Left ventricle myocardium superior (tissue), 1 donor: ENCODE results near the gene TPPP. TPM values are rescaled to one million over a fixed set of nuclear protein-coding genes. Genes with fewer than 3 reads are reported as not detected.
"Not testable (repeated sequence)": the region's sequence is repeated elsewhere in the genome, so short reads cannot be mapped to it uniquely, and the experiment has no call there.

Experiments used
- ATAC-seq: fragments of 200-7000 bp; cut with Tn5 transposase; one replicate; pipeline ENCODE4 v1.9.1; 2020; ENCODE audit warnings: mild to moderate bottlenecking, moderate library complexity
- DNase-seq: peaks from one replicate; pipeline ENCODE4 v3.0.0-alpha.2; 2020
- intact Hi-C: fragments of 100-400 bp; cut with micrococcal nuclease; formaldehyde crosslinking; loops from one replicate; pipeline ENCODE4 v1.11.0; 2022
- total RNA-seq: library from RNA; stranded (reverse); fragmentation: NEBNext Ultra II Directional; extraction: Animal tissue kit (Norgen Biotek cat#: 25700); gene quantifications from one replicate; pipeline ENCODE4 v1.2.1, GENCODE V29; 2021
- donor health status: DM: no; HTN: yes; CAD: no; lungs with severe emphysema.

TPPP gene
- total RNA-seq, 1 donor from 2014 or later = 34.8 TPM

GRCh38 chr5:696753-697702, 3.9 kb upstream of the TPPP start:
- intact Hi-C loops, DNase-seq, ATAC-seq: not testable (repeated sequence)

- intact Hi-C loops, ATAC-seq, DNase-seq: not testable (repeated sequence)
Measured at GRCh38 chr5:696191-696590, 3.0 kb upstream of the TPPP start.

- intact Hi-C loops, ATAC-seq, DNase-seq: not testable (repeated sequence)
Measured at GRCh38 chr5:695475-695874, 2.3 kb upstream of the TPPP start.

GRCh38 chr5:694042-694431, 885 bp upstream of the TPPP start:
- peak; percentile 24 for ATAC-seq
- DNase-seq, intact Hi-C loops: not testable (repeated sequence)

DNA sequence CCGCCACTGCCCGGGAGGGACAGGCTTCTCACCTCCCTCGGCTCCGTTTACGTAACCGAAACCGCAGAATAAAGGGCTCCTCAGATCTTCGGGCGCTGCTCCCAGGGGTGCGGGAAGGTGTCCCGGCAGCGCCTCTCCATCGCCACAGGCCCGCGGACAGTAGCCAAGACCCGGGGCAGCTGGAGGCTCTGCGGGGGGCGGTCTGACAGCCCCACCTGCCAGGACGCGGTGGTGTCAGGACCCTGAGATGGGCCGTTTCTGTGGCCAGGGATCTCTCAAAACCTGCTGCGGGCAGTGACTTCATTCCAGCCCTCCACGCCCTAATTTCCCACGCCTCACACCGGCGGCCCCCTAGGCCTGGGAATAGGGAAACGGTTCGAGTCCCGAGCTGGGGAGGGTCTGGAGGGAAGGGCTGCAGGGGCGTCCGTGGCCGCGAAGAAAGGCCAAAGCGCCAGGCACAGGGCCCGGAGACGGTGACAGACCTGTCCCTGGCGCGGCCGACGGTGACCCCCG, 567 bp downstream of the TPPP start:
- intact Hi-C loops, DNase-seq, ATAC-seq: not testable (repeated sequence)

- intact Hi-C loops = no loop called here
- DNase-seq (no peak), ATAC-seq (no peak)
Measured at GRCh38 chr5:691817-692528, 1.2 kb downstream of the TPPP start.

DNA sequence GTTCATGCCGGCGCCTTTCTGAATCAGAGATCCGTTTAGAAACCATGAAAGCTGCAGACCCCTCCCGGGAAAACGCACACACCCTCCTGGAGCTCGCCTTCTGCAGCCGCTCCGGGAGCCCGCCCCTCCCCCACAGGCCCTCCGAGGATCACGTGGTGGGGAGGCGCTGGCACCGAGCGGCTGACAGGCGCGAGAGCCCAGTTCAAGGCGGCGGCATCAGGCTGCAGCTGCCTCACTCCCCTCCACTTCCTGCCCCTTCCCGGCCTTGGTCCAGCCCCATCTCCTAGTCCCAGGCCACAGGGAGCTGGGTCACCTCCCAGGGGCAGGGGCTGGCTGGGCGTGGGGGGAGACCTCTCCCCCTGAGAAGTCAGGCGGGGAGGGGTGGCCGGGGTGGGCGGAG, 2.1 kb downstream of the TPPP start:
- DNase-seq, intact Hi-C loops: not testable (repeated sequence)
- ATAC-seq = peak; percentile 60

GRCh38 chr5:690293-690692, 2.9 kb downstream of the TPPP start:
- ATAC-seq = peak; percentile 71
- DNase-seq, intact Hi-C loops: not testable (repeated sequence)

GRCh38 chr5:688348-689010, 4.7 kb downstream of the TPPP start:
- intact Hi-C loops, ATAC-seq, DNase-seq: not testable (repeated sequence)

- ATAC-seq, intact Hi-C loops, DNase-seq: not testable (repeated sequence)
Measured at GRCh38 chr5:686936-687335, 6.2 kb downstream of the TPPP start.

DNA sequence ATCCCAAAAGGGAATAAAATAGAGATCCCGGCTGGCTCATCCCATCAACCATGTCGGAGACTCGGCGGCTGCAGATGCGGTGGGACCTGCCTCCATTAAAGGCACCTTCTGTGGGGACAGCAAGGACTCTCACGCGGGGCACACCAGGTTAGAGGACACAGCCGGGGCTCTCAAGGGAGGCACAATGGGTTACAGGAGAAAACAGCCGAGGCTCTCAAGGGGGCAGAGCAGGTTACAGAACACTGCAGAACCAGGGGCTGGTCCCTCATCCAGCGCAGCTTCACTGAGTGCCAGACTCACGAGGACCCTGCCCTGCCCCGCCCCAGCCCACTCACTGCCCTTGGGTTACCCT, 7.0 kb downstream of the TPPP start:
- ATAC-seq, DNase-seq, intact Hi-C loops: not testable (repeated sequence)

GRCh38 chr5:685262-686171, 7.6 kb downstream of the TPPP start:
- DNase-seq = no peak
- intact Hi-C loops = no loop called here
- ATAC-seq = no peak

GRCh38 chr5:684751-685216, 8.4 kb downstream of the TPPP start:
- no peak for DNase-seq
- intact Hi-C loops = no loop called here
- ATAC-seq = no peak

- peak; percentile 33 for ATAC-seq
- peak; percentile 33 for DNase-seq
- intact Hi-C loops = no loop called here
Measured at GRCh38 chr5:683551-684481, 9.3 kb downstream of the TPPP start.

- intact Hi-C loops, DNase-seq, ATAC-seq: not testable (repeated sequence)
Measured at GRCh38 chr5:682651-683358, 10.3 kb downstream of the TPPP start.

DNA sequence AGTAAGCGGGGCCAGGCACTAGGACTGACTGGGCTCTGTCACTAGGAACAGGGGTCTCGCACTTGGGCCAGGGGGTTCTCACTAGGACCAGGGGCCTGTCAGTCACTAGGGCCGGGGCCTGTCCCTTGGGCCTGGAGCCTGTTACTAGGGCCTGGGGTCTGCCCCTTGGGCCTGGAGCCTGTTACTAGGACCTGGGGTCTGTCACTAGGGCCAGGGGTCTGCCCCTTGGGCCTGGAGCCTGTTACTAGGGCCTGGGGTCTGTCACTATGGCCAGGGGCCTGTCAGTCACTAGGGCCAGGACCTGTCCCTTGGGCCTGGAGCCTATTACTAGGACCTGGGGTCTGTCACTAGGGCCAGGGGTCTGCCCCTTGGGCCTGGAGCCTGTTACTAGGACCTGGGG, 10.9 kb downstream of the TPPP start:
- intact Hi-C loops, ATAC-seq, DNase-seq: not testable (repeated sequence)
